Measurements from ENCODE around the gene POC1B.

Gene POC1B

GRCh38 chr12:89493670-89494302 lies 32.1 kb downstream of the POC1B start:
- DNase-seq = no peak

GRCh38 chr12:89492883-89493282 lies 33.0 kb downstream of the POC1B start:
- no peak for DNase-seq

DNA sequence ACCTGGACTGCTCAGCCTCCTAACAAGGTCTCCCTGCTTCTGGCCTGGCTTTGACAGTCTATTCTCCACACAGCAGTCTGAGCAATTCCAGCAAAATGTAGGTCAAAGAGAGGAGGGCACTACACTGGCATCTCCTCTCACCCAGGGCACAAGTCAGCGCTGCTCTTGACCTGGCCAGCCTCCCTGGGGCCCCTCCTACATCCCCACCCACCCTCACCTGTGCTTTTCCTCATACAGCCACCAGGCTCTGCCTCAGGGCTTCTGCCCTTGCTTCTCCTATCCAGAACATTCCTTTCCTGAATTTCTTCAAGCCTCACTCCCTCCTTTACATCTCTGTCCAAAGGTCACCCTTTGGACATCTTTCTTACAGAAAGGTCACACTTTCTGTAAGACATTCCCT lies 34.9 kb downstream of the POC1B start:
- no peak for DNase-seq

GRCh38 chr12:89486264-89486663 lies 39.6 kb downstream of the POC1B start:
- DNase-seq = no peak

GRCh38 chr12:89484470-89484869 lies 41.4 kb downstream of the POC1B start:
- no peak for DNase-seq

DNA sequence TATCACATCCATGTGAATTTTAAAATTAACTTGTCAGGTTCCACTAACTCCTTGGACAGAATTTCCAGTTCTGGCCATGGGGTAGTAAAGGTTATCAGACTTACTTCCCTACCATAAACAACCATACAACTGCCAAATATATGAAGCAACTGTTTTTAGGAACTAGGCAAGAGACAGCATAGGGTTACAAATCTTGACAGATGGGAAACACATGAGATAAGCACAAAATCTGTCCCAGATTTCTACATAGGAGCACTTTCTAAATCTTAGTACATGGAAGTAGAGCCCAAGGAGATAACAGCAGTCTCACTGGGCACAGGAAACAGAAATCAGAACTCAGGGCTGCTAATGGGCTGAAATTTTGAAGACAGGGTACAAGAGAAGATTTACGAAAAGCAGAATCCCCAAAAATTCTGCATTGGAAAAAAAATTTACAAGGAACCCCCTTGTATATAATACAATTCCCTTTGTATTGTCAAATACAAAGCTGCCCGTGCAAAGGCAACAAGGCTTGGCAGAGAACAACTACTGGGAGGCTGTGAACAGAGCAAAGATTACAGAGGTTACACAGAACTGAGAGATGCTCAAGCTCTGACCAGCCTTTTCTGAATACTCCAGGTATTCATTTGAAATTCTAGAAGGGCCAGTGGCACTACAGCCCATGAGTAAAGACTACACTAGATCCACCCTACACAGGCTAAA lies 44.5 kb downstream of the POC1B start:
- DNase-seq = no peak

DNA sequence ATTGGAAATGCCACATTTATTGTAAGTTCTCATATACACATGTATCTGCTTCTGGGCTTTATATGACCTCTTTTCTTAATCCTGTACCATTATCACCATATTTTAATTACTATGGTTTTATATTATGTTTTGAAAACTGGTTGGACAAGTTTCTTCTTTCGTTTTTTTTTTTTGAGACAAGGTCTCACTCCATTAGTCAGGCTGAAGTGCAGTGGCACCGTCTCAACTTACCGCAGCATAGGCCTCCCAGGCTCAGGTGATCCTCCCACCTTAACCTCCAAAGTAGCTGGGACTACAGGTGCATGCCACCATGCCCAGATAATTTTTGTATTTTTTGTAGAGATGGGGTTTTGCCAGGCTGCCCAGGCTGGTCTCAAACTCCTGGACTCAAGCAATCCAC lies 45.9 kb downstream of the POC1B start:
- no peak for DNase-seq

DNA sequence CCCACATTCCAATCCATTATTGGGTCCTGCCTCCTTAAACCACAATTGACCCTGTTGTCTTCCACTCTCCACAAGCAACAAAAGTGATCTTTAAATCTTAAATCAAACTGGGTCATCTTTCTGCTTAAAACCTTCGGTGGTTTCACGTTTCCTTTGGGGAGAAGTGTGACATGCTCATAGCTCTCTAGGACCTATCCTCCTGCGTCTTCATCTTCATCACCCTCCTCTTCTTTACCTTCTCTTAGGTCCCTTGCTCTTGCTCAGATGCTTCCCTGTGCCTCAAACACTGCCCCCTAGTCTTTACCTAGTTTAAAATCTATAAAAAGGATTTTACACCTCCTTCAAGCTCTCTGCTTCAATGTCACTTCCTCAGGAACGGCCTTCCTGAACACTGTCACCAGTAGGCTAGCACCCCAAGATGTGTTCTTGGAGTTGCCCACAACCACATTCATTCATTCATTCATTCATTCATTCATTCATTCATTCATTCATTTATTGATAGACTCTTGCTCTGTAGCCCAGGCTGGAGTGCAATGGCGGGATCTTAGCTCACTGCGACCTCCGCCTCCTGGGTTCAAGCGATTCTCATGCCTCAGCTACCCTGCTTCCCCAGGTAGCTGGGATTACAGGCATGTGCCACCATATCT lies 48.1 kb downstream of the POC1B start:
- no peak for DNase-seq

GRCh38 chr12:89476904-89477595 lies 48.8 kb downstream of the POC1B start:
- no peak for DNase-seq

- no peak for DNase-seq
These were observed 49.6 kb downstream of the POC1B start for GRCh38 chr12:89476232-89476631.

GRCh38 chr12:89475203-89475990 lies 50.5 kb downstream of the POC1B start:
- DNase-seq = no peak

DNA sequence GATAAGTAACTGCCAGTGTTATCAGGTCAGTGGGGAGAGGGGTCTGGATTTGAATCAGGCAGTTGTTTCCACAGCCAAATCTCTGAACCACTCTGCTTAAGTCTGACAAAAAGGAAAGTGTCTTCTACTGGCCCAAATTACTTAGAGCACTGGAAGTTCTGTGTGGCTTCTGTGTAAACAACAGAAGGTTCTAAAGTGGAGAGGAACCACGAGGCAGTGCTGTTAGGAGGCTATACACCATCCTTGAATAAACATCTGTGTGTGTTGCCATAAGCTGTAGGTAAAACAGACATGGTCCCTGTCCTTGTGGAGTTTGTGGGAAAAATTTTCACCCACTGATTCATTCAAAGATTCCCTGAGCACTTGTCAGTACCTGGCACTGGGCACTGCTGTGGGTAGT lies 51.2 kb downstream of the POC1B start:
- no peak for DNase-seq

GRCh38 chr12:89472508-89472907 lies 53.3 kb downstream of the POC1B start:
- DNase-seq = no peak

- no peak for DNase-seq
These were observed 54.9 kb downstream of the POC1B start for GRCh38 chr12:89470741-89471509.

- DNase-seq = peak; percentile 24
These were observed 56.5 kb downstream of the POC1B start for GRCh38 chr12:89469361-89469760.

GRCh38 chr12:89468648-89469326 lies 57.1 kb downstream of the POC1B start:
- peak; percentile 19 for DNase-seq

DNA sequence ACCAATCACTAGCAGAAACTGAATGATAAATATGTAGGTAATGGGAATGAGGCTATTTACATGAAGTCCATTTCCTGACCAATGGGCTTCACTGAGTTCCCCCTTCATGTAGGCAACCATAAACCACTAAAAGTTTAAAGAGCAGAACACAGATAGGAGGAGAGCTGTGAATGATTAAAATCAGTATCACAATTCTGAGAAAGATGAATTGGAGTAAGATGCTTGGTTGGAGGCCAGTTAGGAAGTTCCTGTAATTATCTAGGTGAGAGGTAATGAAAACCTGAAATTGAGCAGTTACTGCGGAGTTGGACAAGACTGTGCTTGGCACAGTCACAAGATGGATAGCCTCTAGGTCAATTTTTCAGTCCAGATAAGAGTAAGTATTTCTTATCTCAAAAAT lies 57.8 kb downstream of the POC1B start:
- DNase-seq = no peak

GRCh38 chr12:89464974-89465592 lies 60.8 kb downstream of the POC1B start:
- no peak for DNase-seq

- DNase-seq = no peak
These were observed 63.9 kb downstream of the POC1B start for GRCh38 chr12:89461649-89462612.

- no peak for DNase-seq
These were observed 64.7 kb downstream of the POC1B start for GRCh38 chr12:89461190-89461589.
